HCT116 (cell line): Measurements from ENCODE around the gene FRRS1. TPM values are rescaled to one million over a fixed set of nuclear protein-coding genes. Genes with fewer than 3 reads are reported as not detected.

Experiments used
- ATAC-seq: fragments of 200-7000 bp; cut with Tn5 transposase; 2 replicates; pipeline ENCODE4 v1.9.1; 2020; ENCODE audit warnings: mild to moderate bottlenecking, moderate library complexity
- BruUV-seq: library from RNA; stranded (reverse); fragments of 400-500 nt; replicated peaks from 2 replicates; lab custom pipeline; 2021; lab: Mats Ljungman, UMichigan
- CTCF ChIA-PET: fragments of 300-600 bp; sonication (Branson Sonifier 250); formaldehyde crosslinking; loops from one replicate; lab custom pipeline; 2021; ENCODE audit warnings: antibody characterized with exemption; lab: Charles Lee
- POLR2A ChIA-PET: fragments of 300-600, 350-600 bp; sonication (Branson Sonifier 250); formaldehyde crosslinking; loops from one replicate; lab custom pipeline; 2021; ENCODE audit warnings: antibody characterized with exemption; lab: Charles Lee
- RAD21 ChIA-PET, 2 experiments: fragments of 300-600 bp; sonication (Branson Sonifier 250); formaldehyde crosslinking; loops; one replicate each; lab custom pipeline; 2023; ENCODE audit warnings: low total read pairs in 2 of 2; ENCODE audit not compliant: uncharacterized antibody in 2 of 2, unreplicated experiment in 2 of 2, low non-redundant PET in 1 of 2; lab: Charles Lee
- DNase-seq: peaks from one replicate; pipeline ENCODE4 v3.0.0-alpha.2; 2010; ENCODE audit warnings: low read depth, low spot score
- H2AFZ ChIP-seq: fragments of 200-600 bp; shearing (Covaris generic), sonication (generic); 2 replicates; pipeline ENCODE4 v1.6.1; 2017; ENCODE audit warnings: low read depth, mixed run types, mixed read lengths, antibody characterized with exemption, low read length; ENCODE audit not compliant: poor library complexity, severe bottlenecking
- H3K27ac ChIP-seq: 2 replicates; pipeline ENCODE4 v1.5.1; 2012; ENCODE audit warnings: low read depth, low read length
- H3K27me3 ChIP-seq: fragments of 200-600 bp; sonication (generic); 2 replicates; pipeline ENCODE4 v1.6.1; 2016; ENCODE audit warnings: mixed run types, low read length, mixed read lengths; ENCODE audit not compliant: insufficient read depth
- H3K36me3 ChIP-seq, 2 experiments: fragments of 200-500 bp in 1 of 2; fragments of 200-600 bp in 1 of 2; sonication (Bioruptor generic) in 1 of 2; sonication (generic) in 1 of 2; 2 replicates each; pipeline versions ENCODE4 v1.5.1 to v1.6.1; 2014 to 2016; ENCODE audit warnings: low read length in 2 of 2, inconsistent platforms in 1 of 2, mixed read lengths in 1 of 2, mixed run types in 1 of 2; ENCODE audit not compliant: insufficient read depth in 2 of 2, control insufficient read depth in 1 of 2
- H3K4me1 ChIP-seq, 2 experiments: fragments of 200-600 bp in 1 of 2; sonication (generic) in 1 of 2; 2 replicates each; pipeline versions ENCODE4 v1.5.1 to v1.6.1; 2012 to 2017; ENCODE audit warnings: low read length in 2 of 2, inconsistent platforms in 1 of 2, mild to moderate bottlenecking in 1 of 2, mixed read lengths in 1 of 2, mixed run types in 1 of 2, moderate library complexity in 1 of 2; ENCODE audit not compliant: insufficient read depth in 2 of 2, control insufficient read depth in 1 of 2
- H3K4me2 ChIP-seq: fragments of 200-600 bp; sonication (generic); 2 replicates; pipeline ENCODE4 v1.6.1; 2017; ENCODE audit warnings: mixed run types, low read length, mixed read lengths
- H3K4me3 ChIP-seq, 2 experiments: fragments of 200-600 bp in 1 of 2; sonication (generic) in 1 of 2; replicated peaks in 1 of 2; 2 replicates each; pipeline ENCODE4 v1.5.1; 2011 to 2016; ENCODE audit warnings: low read length in 2 of 2, control low read depth in 1 of 2, low read depth in 1 of 2, mild to moderate bottlenecking in 1 of 2, mixed read lengths in 1 of 2, mixed run types in 1 of 2
- H3K79me2 ChIP-seq: fragments of 200-600 bp; sonication (generic); 2 replicates; pipeline ENCODE4 v1.6.1; 2017; ENCODE audit warnings: mild to moderate bottlenecking, mixed run types, low read length, moderate library complexity, mixed read lengths; ENCODE audit not compliant: insufficient read depth
- H3K9ac ChIP-seq: fragments of 200-600 bp; sonication (generic); 2 replicates; pipeline ENCODE4 v1.6.1; 2016; ENCODE audit warnings: low read length, mixed read lengths
- H3K9me2 ChIP-seq: fragments of 200-600 bp; sonication (generic), shearing (Covaris generic); 2 replicates; pipeline ENCODE4 v1.6.1; 2017; ENCODE audit warnings: mixed run types, mild to moderate bottlenecking, moderate library complexity; ENCODE audit not compliant: insufficient read depth
- H3K9me3 ChIP-seq, 2 experiments: fragments of 200-500 bp in 1 of 2; fragments of 200-600 bp in 1 of 2; sonication (Bioruptor generic) in 1 of 2; sonication (generic) in 1 of 2; 2 replicates each; pipeline ENCODE4 v1.6.1; 2014 to 2017; ENCODE audit warnings: low read length in 2 of 2, mixed read lengths in 2 of 2, inconsistent platforms in 1 of 2, low read depth in 1 of 2, mild to moderate bottlenecking in 1 of 2, mixed run types in 1 of 2, moderate library complexity in 1 of 2; ENCODE audit not compliant: control insufficient read depth in 1 of 2, insufficient read depth in 1 of 2
- H4K20me1 ChIP-seq: fragments of 200-600 bp; sonication (generic), shearing (Covaris generic); 2 replicates; pipeline ENCODE4 v1.6.1; 2017; ENCODE audit warnings: mixed run types, mild to moderate bottlenecking, moderate library complexity; ENCODE audit not compliant: insufficient read depth
- ATF3 ChIP-seq: IDR thresholded peaks from 2 replicates; pipeline ENCODE4 v1.6.1; 2012
- CBX3 ChIP-seq: IDR thresholded peaks from 2 replicates; pipeline ENCODE4 v1.6.1; 2012; ENCODE audit warnings: low read depth
- EZH2 ChIP-seq: fragments of 200-600 bp; sonication (generic); IDR thresholded peaks from 2 replicates; pipeline ENCODE4 v1.6.1; 2017; ENCODE audit warnings: antibody characterized with exemption, mixed run types
- EZH2phosphoT487 ChIP-seq: fragments of 200-600 bp; IDR thresholded peaks from 2 replicates; pipeline ENCODE4 v1.6.1; 2018; ENCODE audit warnings: antibody characterized with exemption, borderline replicate concordance
- POLR2A ChIP-seq: IDR thresholded peaks from 2 replicates; pipeline ENCODE4 v1.7.0; 2011; ENCODE audit warnings: borderline replicate concordance; ENCODE audit not compliant: insufficient read depth, insufficient read length; ENCODE audit errors: extremely low read depth
- POLR2AphosphoS5 ChIP-seq: IDR thresholded peaks from 2 replicates; pipeline ENCODE4 v1.6.1; 2011; ENCODE audit warnings: mild to moderate bottlenecking, low read depth, low read length, moderate library complexity
- SIN3A ChIP-seq: IDR thresholded peaks from 2 replicates; pipeline ENCODE4 v1.6.1; 2012; ENCODE audit warnings: low read depth
- SP1 ChIP-seq: IDR thresholded peaks from 2 replicates; pipeline ENCODE4 v1.6.1; 2012; ENCODE audit warnings: low read depth
- SRF ChIP-seq: IDR thresholded peaks from 2 replicates; pipeline ENCODE4 v1.6.1; 2012; ENCODE audit warnings: low read depth
- TCF7L2 ChIP-seq: IDR thresholded peaks from 2 replicates; pipeline ENCODE4 v1.7.0; 2011; ENCODE audit warnings: borderline replicate concordance, inconsistent platforms; ENCODE audit not compliant: insufficient read depth, insufficient read length; ENCODE audit errors: extremely low read depth
- YY1 ChIP-seq: IDR thresholded peaks from 2 replicates; pipeline ENCODE4 v1.6.1; 2011; ENCODE audit warnings: low read length, low read depth, moderate library complexity, mild to moderate bottlenecking; ENCODE audit not compliant: insufficient replicate concordance; ENCODE audit errors: extremely low read depth
- ZFX ChIP-seq: fragments of 450-650 bp; IDR thresholded peaks from 2 replicates; pipeline ENCODE4 v1.6.1; 2017
- ZNF274 ChIP-seq: fragments of 200-500 bp; sonication (Bioruptor generic); IDR thresholded peaks from 2 replicates; pipeline ENCODE4 v1.6.1; 2014; ENCODE audit warnings: mild to moderate bottlenecking, low read depth, low read length, inconsistent platforms
- intact Hi-C: fragments of 100-400 bp; cut with micrococcal nuclease; formaldehyde crosslinking; loops from 2 replicates; pipeline ENCODE4 v1.10.0; 2022
- total RNA-seq: library from RNA; stranded (reverse); gene quantifications from one replicate; pipeline ENCODE4 v1.2.1, GENCODE V29; 2021; ENCODE audit not compliant: unreplicated experiment
- TF ChIP-seq, protein P1 (sequence below): IDR thresholded peaks from 2 replicates; pipeline ENCODE4 v1.6.1; 2011; ENCODE audit warnings: mild to moderate bottlenecking, low read length, moderate library complexity; ENCODE audit not compliant: insufficient replicate concordance; ENCODE audit errors: extremely low read depth

Gene FRRS1
- total RNA-seq, 1 experiment from 2014 or later = 19.8 TPM

DNA sequence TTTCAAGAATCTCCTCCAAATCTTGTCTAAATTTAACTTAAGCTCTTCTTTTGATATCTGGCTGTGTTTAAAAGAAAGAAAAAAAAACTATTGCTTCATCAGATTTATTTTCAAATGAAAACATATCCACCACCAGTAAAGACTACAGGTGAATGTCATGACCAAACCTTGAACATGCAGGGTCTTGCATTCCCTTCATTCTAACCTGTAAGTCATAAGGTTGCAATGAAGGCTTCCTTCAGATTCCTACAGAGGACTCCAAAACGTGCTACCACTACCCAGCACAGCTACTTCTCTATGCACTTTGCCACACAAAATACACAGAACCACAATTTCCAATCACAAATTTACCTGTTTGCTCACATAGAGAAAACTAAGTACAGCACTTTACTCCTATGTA is 26.3 kb downstream of the FRRS1 start (continued):
- TF ChIP-seq ATF3 = no peak
- no peak for TF ChIP-seq POLR2A
- TF ChIP-seq SP1 = no peak

GRCh38 chr1:99738858-99739465 is 27.5 kb downstream of the FRRS1 start:
- H4K20me1 ChIP-seq = no peaks in the 10 kb centered on the region
- intact Hi-C loops = no loop called here
- TF ChIP-seq TCF7L2 (no peak), EZH2phosphoT487 (no peak), CBX3 (no peak), EZH2 (no peak), SRF (no peak), ZFX (no peak), YY1 (no peak), POLR2AphosphoS5 (no peak), ZNF274 (no peak), ATF3 (no peak), SIN3A (no peak), SP1 (no peak)
- TF ChIP-seq, protein P1, sequence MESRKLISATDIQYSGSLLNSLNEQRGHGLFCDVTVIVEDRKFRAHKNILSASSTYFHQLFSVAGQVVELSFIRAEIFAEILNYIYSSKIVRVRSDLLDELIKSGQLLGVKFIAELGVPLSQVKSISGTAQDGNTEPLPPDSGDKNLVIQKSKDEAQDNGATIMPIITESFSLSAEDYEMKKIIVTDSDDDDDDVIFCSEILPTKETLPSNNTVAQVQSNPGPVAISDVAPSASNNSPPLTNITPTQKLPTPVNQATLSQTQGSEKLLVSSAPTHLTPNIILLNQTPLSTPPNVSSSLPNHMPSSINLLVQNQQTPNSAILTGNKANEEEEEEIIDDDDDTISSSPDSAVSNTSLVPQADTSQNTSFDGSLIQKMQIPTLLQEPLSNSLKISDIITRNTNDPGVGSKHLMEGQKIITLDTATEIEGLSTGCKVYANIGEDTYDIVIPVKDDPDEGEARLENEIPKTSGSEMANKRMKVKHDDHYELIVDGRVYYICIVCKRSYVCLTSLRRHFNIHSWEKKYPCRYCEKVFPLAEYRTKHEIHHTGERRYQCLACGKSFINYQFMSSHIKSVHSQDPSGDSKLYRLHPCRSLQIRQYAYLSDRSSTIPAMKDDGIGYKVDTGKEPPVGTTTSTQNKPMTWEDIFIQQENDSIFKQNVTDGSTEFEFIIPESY = no peak
- TF ChIP-seq, all 23 proteins: peak for 0
- H3K9me3 ChIP-seq = no peaks in the 10 kb centered on the region
- H3K4me2 ChIP-seq = no peak overlapping the region
- no peaks in the 10 kb centered on the region; a peak in 2 of 4 replicates for H3K36me3 ChIP-seq
- H3K27ac ChIP-seq = no peak overlapping the region
- DNase-seq (no peak), ATAC-seq (no peak)
- H3K79me2 ChIP-seq = no peaks in the 10 kb centered on the region
- no peaks in the 10 kb centered on the region for H3K9me2 ChIP-seq
- H3K4me1 ChIP-seq = no peaks in the 10 kb centered on the region
- H3K27me3 ChIP-seq = no peaks in the 10 kb centered on the region
- CTCF ChIA-PET = no interaction called here
- POLR2A ChIA-PET = no interaction called here
- BruUV-seq = no TSS peak
- no peak overlapping the region for H3K4me3 ChIP-seq
- no peak overlapping the region for H3K9ac ChIP-seq
- RAD21 ChIA-PET = no interaction called here
- H2AFZ ChIP-seq = no peak overlapping the region
